Thyroid gland (tissue), 4 donors: ENCODE data around the gene PRSS38.

ENCODE experiments used
- CTCF ChIP-seq, 6 experiments: fragments of 200-600 bp in 3 of 6; fragments of 450-650 bp in 3 of 6; sonication (generic) in 3 of 6; IDR thresholded peaks; one replicate each; pipeline ENCODE4 v1.5.1; 2016 to 2019; ENCODE audit warnings: antibody characterized with exemption in 6 of 6, mild to moderate bottlenecking in 2 of 6, inconsistent platforms in 1 of 6, moderate library complexity in 1 of 6
- POLR2A ChIP-seq, 2 donors: fragments of 450-650 bp; IDR thresholded peaks; one replicate each; pipeline ENCODE4 v1.6.1; 2017; ENCODE audit warnings: antibody characterized with exemption in 2 of 2, mild to moderate bottlenecking in 2 of 2, moderate library complexity in 1 of 2

GRCh38 chr1:227794817-227795192 is 20.7 kb upstream of the PRSS38 start:
- TF ChIP-seq CTCF (IDR thresholded peaks at IDR 0.05) (no peak), POLR2A (IDR thresholded peaks at IDR 0.05) (no peak)
